HG03095 (cell line): ENCODE data around the gene SGCA.

ENCODE experiments used
- ATAC-seq: cut with Tn5 transposase; IDR thresholded peaks from one replicate; pipeline ENCODE4 v1.9.1; 2021; ENCODE audit warnings: moderate library complexity; ENCODE audit not compliant: unreplicated experiment

The SGCA gene

GRCh38 chr17:50165867-50166517 is at the start of gene SGCA:
SGCA (plus strand) TSS chr17:50166005; CDS start chr17:50166041, 36 bp downstream.
- no peak for ATAC-seq

DNA sequence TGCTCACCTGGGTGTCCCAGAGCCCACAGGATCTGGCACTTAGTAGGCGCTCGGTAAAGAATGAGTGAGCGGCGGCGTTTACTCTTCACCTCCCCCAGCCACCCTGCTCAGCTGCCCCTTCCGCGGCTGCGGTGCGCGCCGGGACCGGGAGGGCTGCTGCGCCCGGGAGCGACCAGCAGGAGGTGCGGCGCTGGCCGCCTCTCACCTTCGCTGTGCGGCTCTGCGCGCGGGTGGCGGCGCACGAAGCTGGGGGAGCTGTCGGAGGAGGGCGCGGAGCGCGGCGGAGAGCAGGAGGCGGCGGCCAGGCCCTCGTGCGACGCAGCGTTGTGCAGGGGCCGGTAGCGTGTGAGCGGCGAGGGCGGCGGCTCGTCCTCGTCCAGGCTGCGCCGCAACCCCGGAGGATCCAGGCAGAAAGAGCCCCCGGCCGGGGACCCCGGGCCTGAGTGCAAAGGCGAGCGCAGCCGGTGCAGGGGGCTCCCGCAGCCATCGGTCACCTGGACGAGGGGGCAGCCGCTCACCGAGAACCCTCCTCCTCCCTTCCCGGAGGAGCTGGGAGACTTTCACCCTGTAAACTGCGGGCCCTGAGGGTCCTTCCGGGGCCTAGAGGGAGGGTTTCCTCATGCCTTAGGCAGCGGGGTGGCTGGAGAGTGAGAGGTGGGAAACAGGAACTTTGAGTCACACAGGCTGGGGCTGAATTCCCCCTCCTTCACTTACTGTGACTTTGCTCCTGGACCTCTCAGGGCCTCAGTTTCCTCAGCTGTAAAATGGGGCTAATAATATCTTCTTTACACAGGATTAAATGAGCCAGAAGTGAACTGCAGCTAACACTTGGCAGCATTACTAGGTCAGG is 48.4 kb upstream of the SGCA start:
- ATAC-seq = no peak

GRCh38 chr17:50118076-50118827 is 47.6 kb upstream of the SGCA start:
- ATAC-seq = no peak

GRCh38 chr17:50118828-50119218 is 47.0 kb upstream of the SGCA start:
- ATAC-seq = no peak

GRCh38 chr17:50120475-50121253 is 45.1 kb upstream of the SGCA start:
- no peak for ATAC-seq

DNA sequence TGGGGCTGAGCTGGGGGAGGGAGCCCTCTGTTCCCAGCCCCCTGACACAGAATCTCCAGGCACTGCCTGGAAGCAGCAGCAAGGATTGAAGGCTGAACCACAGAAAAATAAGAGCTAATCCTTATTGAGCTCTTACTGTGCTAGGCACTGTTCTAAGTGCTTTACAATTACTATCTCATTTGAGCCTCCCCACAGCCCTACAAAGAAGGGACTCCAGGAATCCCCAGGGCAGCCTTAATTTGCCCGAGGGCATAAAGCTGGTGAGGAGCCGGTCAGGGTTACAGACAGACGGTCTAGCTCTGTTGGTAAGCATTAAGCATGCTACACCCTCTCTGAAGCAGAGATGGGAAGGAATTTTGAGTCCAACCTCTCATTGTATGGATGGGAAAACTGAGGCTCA is 42.9 kb upstream of the SGCA start:
- no peak for ATAC-seq

DNA sequence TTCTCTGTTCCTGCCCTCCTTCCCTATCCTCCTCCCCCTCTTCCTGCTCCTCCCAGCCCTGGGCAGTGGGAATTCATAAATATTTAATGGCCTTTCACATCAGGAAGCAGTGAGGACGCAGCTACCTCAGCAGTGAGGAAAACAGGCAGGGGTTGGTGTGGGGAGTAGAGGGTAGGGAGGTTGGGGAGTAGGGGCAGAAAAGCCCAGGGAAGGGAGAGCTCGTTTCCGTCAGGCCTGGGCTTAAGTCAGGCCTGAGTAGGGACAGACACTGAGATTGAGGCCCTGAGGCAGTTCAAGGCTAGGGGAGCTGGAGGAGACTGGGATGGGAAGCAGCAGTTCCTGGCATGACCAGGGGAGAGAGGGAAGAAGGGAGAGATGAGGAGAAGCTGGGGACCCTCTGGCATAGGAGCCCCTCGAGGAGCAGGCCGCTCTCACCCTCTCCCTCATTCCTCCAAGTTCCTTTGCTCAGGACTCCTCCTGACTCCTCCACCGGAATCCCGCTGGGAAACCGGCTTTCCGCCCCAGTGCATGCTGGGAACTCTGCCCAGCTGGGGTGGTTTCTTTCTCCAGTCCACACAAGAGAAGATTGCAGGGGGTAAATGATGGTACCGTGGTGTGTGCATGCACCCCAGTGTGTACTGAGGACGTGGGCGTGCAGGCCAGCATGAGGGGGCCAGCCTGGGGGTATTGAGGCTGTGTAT is 42.0 kb upstream of the SGCA start:
- no peak for ATAC-seq

GRCh38 chr17:50125420-50125997 is 40.3 kb upstream of the SGCA start:
- ATAC-seq = no peak

DNA sequence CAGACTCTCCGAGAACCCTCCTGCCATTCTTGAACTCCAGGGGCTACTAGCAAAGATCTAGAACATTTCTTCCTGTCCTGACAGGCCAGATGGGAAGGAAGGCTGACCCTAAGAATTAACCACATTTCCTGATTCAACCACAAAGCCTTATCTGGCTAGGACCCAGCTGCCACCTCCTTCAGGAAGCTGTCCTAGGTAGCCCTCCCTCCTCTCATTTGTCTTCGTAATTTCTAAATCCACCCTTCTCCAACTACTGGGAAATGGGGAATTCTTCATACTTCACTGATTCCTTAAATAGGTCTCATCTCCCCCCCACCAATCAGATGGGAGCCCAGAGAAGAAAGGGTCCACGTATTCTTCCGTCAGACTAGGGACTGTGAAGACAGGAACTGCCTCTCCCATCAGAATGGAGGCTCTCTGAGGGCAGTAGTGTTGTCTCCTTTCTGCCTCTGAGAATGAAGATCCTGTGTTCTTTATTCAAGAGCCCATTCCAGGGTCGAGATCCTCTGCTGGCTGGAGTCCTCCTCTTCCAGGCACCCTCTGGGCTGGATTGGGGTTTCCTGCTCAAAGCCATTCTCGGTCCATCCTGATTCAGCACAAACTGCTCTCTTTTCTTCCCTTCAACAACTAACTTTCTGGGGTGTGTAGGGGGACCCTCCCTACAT is 38.0 kb upstream of the SGCA start:
- ATAC-seq = no peak

DNA sequence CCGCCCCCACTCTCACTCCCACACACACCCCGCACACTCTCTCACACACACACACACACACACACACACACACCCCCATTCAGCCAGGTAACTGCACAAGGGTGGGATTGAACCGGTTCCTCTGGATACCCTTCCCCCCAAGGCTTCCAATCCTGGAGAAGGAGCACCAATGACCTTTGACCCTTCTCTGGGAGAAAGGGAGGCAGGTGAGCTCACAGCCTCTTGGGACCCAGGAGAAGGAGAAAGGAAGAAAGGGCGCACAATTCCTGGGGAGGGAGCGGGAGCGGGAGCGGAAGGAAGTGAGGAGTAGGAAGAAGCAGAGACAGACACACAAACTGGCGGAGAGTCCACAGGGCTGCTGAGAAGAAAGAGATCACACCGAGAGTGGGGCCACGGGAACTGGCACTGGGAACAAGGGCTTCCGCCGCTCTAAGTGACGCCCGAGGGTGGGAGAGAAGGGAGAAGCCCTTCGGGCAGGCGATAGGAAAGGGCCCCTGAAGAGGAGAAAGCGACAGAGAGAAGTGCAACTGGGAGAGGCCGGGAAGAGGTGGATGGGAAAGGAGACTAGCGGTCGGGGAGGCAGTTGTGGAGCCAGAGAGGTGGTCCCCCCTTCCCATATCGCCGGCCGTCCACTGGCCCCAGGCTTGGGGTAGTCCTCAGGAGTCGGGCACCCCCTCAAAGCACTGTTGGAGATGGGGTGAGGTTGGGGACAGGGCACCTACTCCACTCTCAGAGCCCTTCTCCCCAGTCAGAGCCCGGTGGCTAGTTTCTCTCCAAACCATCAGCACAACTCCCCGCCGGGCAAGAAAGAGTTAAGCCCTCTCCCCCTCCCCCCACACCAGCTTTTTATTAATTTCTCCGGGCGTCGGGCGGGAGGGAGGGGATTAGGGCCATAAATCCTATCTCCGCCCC is 37.1 kb upstream of the SGCA start:
- no peak for ATAC-seq

GRCh38 chr17:50129353-50129727 is 36.5 kb upstream of the SGCA start:
- no peak for ATAC-seq

GRCh38 chr17:50129728-50130558 is 35.9 kb upstream of the SGCA start, which contains the start of gene SAMD14:
SAMD14 (minus strand) TSS chr17:50130160; CDS start chr17:50124959, 5,201 bp downstream.
- ATAC-seq = no peak

DNA sequence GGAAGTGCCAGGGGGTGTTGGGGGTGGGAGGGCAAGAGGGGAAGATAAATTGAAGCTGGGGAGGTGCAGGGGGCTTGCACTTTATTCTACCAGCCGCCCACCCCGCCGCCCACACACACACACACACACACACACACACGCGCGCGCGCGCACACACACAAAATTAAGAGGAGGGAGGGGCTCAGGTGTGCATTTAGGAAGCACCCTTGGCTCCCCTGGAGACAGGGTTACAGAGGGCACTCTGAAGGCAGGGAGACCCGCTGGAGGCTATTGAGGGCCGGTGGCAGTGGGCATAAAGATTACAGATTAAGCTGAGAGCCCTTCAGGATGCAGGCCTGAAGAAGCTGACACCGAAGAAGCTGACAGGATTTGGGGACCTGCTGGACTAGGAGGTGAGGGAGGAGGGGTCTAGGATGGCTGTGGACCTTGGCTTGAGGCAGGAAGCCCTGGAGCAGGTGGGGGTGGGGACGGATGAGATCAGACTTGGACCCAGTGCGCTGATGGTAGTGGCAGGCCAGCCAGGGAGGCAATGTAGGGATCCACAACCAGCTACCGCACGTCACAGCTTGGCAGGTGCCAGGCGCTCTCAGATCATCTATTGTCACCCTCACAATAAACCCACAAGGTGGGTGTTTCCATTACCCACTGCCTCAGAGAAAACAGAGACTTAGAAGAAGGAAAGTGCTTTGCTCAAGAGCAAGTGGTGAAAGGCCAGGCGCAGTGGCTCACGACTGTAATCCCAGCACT is 35.1 kb upstream of the SGCA start:
- ATAC-seq = no peak

DNA sequence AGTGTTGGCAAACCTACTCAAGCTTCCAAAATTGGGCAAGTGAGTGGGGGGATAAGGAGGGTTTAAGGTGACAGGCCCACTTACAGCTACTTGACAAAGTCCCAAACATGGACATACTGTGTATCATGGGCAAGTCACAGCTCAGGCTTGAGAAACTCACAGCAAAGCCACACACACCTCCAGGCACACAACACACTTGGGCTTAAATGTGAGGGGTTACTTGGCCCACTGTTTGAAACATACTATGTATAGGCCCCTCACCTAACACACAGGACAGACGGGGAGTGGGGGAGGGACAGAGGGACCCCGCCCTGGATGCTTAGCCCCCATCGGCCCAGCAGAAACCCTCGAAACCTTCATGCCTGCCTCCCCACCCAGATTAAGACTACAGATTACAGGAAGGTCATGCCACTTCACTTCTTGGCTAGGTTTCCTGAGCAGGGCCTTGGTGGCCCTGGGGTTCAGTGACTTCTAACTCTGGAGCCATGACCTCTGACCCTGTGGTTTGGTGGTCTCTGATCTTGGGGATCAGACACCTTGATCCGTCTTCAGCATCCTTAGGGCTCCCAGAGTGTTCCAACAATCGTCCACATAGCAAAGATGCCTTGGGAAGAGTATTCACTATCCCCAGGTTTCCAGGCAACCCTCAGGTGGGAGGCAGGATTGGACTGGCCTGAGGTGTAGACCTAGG is 33.6 kb upstream of the SGCA start:
- ATAC-seq = no peak

GRCh38 chr17:50133028-50133768 is 32.6 kb upstream of the SGCA start:
- no peak for ATAC-seq

DNA sequence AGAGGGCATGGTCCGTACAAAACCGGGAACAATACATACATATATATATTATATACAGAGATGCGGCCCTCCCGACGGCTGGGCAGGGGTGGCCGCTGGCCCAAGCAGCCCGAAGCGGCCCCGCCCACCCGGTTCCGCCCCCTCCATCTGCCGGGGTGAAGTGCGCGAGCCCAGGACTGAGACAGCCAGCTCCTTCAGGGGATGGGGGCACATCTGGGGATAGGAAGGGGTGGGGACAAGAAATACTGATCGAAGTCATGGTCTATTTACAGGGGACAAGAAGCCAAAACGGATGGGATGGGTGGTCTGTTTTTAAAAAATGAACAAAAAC is 32.1 kb upstream of the SGCA start:
- no peak for ATAC-seq
